ENCODE measurements around the gene MAPK12. TPM values are rescaled to one million over a fixed set of nuclear protein-coding genes. Genes with fewer than 3 reads are reported as not detected.

The MAPK12 gene
- total and polyA plus RNA-seq, 8 donors, result 11.6 to 31.4 (median 18.4) TPM

DNA sequence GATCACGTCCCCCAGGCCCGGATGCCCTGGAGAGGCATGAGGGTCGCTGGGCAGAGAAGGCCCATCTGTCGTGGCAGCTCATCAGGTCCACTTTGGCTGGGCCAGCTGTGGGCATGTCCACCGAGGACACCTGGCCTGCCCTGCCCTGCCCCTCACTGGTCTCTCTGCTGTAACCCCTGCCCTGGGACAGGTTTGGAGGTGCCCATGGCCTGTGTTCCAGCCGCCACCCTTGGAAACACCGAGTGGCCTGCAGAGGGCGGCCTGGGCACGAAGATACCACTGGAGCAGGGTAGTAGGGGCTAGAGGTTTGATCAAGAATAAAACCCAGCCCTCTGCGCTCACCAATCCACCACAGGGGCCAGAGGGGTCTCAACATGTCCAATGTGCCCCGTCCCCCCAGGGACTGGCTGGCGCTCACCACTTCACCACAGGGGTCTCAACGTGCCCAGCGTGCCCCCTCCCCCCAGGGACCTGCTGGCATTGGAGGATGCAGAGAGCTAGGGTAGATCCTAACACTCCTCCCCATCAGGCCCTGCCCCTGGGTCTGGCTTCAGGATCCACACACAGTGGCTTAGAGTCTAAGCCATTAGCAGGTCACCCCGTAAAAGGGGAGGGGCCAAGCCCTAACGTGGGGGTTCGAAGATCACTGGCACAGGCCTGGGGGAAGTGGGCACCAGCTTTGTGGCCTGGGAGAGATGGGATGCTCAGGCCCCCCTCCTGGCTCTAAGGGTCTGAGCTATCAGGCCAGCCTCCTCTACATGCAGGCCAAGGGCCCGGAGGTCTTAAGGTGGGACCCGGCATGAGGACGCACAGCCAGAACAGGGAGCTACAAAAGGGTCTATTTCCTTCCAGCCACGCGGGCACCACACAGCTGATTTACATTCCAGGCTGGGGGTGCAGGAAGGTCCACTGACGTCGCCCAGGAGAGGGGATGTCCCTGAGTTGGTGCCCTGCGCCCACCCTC is 9.1 kb downstream of the MAPK12 start:
- peaks cover 8 to 46% of the 10 kb centered on the region in 2 donors for H3K4me1 ChIP-seq
- H3K4me3 ChIP-seq, result peak overlapping the region in 1 of 2 donors; percentile 84
- DNase-seq (peak in 3 of 4 donors; percentile 69 to 93 (median 76)), ATAC-seq (peak; percentile 81)
- TF ChIP-seq, protein P1, sequence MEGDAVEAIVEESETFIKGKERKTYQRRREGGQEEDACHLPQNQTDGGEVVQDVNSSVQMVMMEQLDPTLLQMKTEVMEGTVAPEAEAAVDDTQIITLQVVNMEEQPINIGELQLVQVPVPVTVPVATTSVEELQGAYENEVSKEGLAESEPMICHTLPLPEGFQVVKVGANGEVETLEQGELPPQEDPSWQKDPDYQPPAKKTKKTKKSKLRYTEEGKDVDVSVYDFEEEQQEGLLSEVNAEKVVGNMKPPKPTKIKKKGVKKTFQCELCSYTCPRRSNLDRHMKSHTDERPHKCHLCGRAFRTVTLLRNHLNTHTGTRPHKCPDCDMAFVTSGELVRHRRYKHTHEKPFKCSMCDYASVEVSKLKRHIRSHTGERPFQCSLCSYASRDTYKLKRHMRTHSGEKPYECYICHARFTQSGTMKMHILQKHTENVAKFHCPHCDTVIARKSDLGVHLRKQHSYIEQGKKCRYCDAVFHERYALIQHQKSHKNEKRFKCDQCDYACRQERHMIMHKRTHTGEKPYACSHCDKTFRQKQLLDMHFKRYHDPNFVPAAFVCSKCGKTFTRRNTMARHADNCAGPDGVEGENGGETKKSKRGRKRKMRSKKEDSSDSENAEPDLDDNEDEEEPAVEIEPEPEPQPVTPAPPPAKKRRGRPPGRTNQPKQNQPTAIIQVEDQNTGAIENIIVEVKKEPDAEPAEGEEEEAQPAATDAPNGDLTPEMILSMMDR (IDR thresholded peaks at IDR 0.05), result peak; percentile 47 to 75
- H3K27ac ChIP-seq, result peak overlapping the region; percentile 63 to 81
- H3K36me3 ChIP-seq, result peaks cover 0 to 10% of the 10 kb centered on the region in 2 donors
- no peaks in the 10 kb centered on the region for H3K9me3 ChIP-seq
- no peaks in the 10 kb centered on the region for H3K27me3 ChIP-seq
- intact Hi-C loops (cut with DNase I), result no loop called here

DNA sequence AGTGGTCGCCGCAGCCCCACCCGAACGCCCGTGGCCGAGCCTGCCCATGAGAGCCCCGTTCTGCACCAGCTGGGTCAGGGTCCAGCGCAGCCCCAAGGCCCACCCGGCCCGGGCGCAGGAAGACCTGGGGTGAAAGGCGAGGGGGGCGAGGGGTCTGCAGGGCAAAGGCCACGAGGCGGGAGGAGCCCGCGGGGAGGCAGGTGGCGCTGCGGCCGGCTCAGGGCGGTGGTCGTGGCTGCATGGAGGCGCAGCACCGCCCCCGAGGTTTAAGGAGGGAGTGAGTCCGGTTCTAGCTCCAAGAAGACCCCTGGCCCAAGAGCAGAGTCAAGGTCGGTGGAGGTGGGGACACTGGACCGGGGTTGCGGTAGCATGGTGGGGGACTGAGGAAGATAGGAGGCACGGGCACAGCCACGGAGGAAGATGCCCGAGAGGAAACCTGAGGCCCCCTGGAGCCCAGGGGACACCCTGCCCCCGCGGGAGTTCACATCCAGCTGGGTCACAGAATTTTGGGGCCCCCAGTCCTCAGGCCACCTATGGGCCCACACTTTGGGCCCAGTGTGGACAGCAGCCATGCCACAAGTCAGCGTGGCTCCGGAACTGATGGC is 9.9 kb downstream of the MAPK12 start:
- intact Hi-C loops (cut with DNase I), result no loop called here

DNA sequence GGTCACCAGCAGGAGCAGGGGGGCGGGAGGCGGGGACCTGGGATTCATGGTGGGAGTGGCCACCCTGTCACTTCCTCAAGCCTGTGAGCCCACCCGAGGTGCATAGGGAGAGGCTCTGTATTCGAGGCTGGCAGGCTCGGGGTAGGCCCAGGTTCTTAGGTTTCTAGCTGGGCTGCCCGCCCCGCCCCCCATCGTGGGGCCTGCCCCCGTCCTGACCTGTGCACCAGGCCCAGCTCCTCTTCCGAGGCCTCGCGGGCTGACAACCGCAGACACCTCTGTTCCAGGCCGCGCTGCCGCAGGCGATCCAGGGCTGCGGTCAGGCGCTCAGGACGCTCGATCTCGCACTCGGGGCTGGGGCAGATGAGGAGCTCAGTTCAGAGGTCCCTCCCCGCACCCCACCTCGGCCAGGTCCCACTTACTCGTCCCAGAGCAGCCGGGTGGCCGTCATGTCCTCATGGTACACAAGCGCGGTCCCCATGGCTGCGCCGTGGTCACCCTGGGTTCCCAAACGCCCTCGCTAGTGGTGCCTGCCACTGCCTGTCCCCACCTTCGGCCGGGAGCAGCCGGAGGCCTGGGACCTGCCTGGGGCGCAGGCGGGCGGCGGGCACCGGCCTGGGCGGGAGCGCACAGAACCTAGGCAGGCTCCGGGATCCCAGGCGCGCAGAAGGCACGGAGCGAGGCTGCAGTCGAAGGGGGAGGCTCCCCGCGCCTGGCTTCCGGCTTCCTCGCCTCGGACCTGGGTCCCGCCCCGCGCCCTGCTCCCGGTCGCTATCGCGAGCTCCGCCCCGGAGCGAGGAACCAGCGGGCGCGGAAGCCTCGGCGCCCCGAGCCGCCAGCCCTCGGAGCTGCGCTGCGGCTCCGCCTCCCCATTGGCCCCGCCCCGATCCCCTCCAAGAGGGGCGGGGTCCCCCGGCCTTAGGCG is 10.7 kb downstream of the MAPK12 start, which contains the start of gene HDAC10:
Gene HDAC10 (minus strand): TSS at position 711 of the 922 bp plus-strand sequence. CDS start 233 bp downstream, at position 478.
- DNase-seq (peak in 3 of 4 donors; percentile 85 to 99 (median 88)), ATAC-seq (peak; percentile 88)
- TF ChIP-seq, protein P1 (IDR thresholded peaks at IDR 0.05), result no peak
- Histone ChIP-seq H3K27ac (peak within 1 kb of the TSS; percentile 63 to 81), H3K4me3 (peak within 1 kb of the TSS; percentile 45 to 84), H3K36me3 (peaks cover 0 to 23% of the 10 kb centered on the region in 2 donors), H3K4me1 (peaks cover 9 to 57% of the 10 kb centered on the region in 2 donors), H3K27me3 (no peaks in the 10 kb centered on the region), H3K9me3 (no peaks in the 10 kb centered on the region)
- intact Hi-C loops (cut with DNase I), result no loop called here

More for the DNA sequence above, 9.9 kb downstream of the MAPK12 start:
- Histone ChIP-seq H3K9me3 (no peaks in the 10 kb centered on the region), H3K4me3 (peak overlapping the region; percentile 45 to 84), H3K36me3 (peaks cover 0 to 15% of the 10 kb centered on the region in 2 donors), H3K27me3 (no peaks in the 10 kb centered on the region), H3K27ac (peak overlapping the region; percentile 63 to 81), H3K4me1 (peaks cover 8 to 51% of the 10 kb centered on the region in 2 donors)
- TF ChIP-seq, protein P1 (IDR thresholded peaks at IDR 0.05), result no peak
- no peak for DNase-seq
- ATAC-seq, result peak; percentile 4

DNA sequence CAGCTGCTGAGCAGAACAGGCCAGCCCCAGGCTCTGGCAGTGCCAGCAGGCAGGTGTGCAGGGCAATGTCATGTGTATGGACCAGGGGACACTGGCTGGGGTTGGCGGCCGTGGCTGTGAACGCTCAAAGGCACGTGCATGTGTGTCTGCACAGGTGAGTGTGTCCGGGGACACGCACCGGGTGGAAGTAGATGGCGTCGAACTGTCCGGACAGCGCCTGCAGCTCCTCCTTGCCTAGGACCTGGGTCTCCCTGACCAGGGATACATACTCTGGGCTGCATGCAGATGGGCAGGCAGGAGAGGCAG is 11.3 kb downstream of the MAPK12 start:
- H3K27ac ChIP-seq, result peak overlapping the region in 1 of 2 donors; percentile 81

More for the DNA sequence above, 11.3 kb downstream of the MAPK12 start:
- ATAC-seq, result no peak
- TF ChIP-seq, protein P1 (IDR thresholded peaks at IDR 0.05), result no peak
- intact Hi-C loops (cut with DNase I), result no loop called here
- Histone ChIP-seq H3K9me3 (no peaks in the 10 kb centered on the region), H3K36me3 (peaks cover 0 to 25% of the 10 kb centered on the region in 2 donors), H3K4me1 (peaks cover 13 to 62% of the 10 kb centered on the region in 2 donors), H3K27me3 (no peaks in the 10 kb centered on the region), H3K4me3 (peak overlapping the region; percentile 45 to 84)
- no peak for DNase-seq
